ENCODE data around the gene PTPN14.

DNA sequence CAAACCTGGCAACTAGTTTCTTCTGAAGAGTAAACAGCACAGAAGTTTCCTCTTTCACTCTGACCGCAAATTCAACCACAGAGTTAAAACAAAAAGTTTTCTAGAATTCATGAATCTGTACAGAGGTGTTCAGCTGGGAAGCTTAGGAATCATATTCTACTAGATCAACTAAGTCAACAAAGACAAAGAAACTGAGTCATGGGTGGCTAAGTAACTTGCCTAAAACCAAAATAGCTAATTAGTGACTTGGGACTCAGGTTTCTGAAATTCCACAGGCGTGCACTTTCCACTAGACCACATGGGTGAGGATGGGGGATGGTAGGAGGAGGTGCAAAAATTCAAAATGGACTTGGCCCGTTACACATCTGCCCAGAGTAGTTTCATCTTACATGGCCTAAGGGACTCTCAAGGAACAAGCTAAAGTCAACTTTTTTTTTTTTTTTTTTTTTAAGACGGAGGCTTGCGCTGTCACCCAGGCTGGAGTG lies 25.8 kb downstream of the PTPN14 start:
- TF ChIP-seq CTCF (conservative IDR thresholded peaks at IDR 0.05 in 1 of 2, IDR thresholded peaks at IDR 0.05 in 1 of 2; ENCODE audit: extremely low read depth in 1 of 2, insufficient read depth in 1 of 2, low read depth in 1 of 2, low read length in 2 of 2) (no peak), EZH2 (IDR thresholded peaks at IDR 0.05; ENCODE audit: borderline replicate concordance, low read length) (no peak)
